ENCODE data around the gene FOSL1. TPM values are rescaled to one million over a fixed set of nuclear protein-coding genes. Genes with fewer than 3 reads are reported as not detected.
"Not testable (repeated sequence)": the region's sequence is repeated elsewhere in the genome, so short reads cannot be mapped to it uniquely, and the experiment has no call there.

FOSL1 gene
- total RNA-seq, 1 experiment from 2014 or later = 56.1 TPM

GRCh38 chr11:65854852-65855837, 45.0 kb downstream of the FOSL1 start:
- no peak for DNase-seq (ENCODE audit: extremely low read depth, low read depth)

GRCh38 chr11:65854161-65854592, 46.0 kb downstream of the FOSL1 start:
- no peak for DNase-seq (ENCODE audit: extremely low read depth, low read depth)

GRCh38 chr11:65853246-65853979, 46.8 kb downstream of the FOSL1 start:
- no peak for DNase-seq (ENCODE audit: extremely low read depth, low read depth)

- no peak for DNase-seq (ENCODE audit: extremely low read depth, low read depth)
Measured at GRCh38 chr11:65852508-65853245, 47.5 kb downstream of the FOSL1 start.

GRCh38 chr11:65851811-65852507, 48.2 kb downstream of the FOSL1 start:
- DNase-seq (ENCODE audit: extremely low read depth, low read depth) = no peak

- no peak for DNase-seq (ENCODE audit: extremely low read depth, low read depth)
Measured at GRCh38 chr11:65851083-65851579, 49.1 kb downstream of the FOSL1 start.

- no peak for DNase-seq (ENCODE audit: extremely low read depth, low read depth)
Measured at GRCh38 chr11:65850217-65851082, 49.7 kb downstream of the FOSL1 start.

- DNase-seq (ENCODE audit: extremely low read depth, low read depth) = no peak
Measured at GRCh38 chr11:65849771-65850216, 50.4 kb downstream of the FOSL1 start.

- DNase-seq (ENCODE audit: extremely low read depth, low read depth) = no peak
Measured at GRCh38 chr11:65849366-65849765, 50.8 kb downstream of the FOSL1 start.

GRCh38 chr11:65848693-65849092, 51.5 kb downstream of the FOSL1 start:
- DNase-seq (ENCODE audit: extremely low read depth, low read depth) = not testable (repeated sequence)

- no peak for DNase-seq (ENCODE audit: extremely low read depth, low read depth)
Measured at GRCh38 chr11:65847746-65848145, 52.4 kb downstream of the FOSL1 start.

- DNase-seq (ENCODE audit: extremely low read depth, low read depth) = no peak
Measured at GRCh38 chr11:65844231-65844872, 55.8 kb downstream of the FOSL1 start.

- no peak for DNase-seq (ENCODE audit: extremely low read depth, low read depth)
Measured at GRCh38 chr11:65843811-65844210, 56.4 kb downstream of the FOSL1 start.

- DNase-seq (ENCODE audit: extremely low read depth, low read depth) = no peak
Measured at GRCh38 chr11:65842144-65842543, 58.0 kb downstream of the FOSL1 start.

All from NCI-H460 (cell line).